ENCODE data around the gene NRG2. TPM values are rescaled to one million over a fixed set of nuclear protein-coding genes. Genes with fewer than 3 reads are reported as not detected.

The NRG2 gene
- total RNA-seq, 1 donor from 2014 or later: 0.52 TPM

DNA sequence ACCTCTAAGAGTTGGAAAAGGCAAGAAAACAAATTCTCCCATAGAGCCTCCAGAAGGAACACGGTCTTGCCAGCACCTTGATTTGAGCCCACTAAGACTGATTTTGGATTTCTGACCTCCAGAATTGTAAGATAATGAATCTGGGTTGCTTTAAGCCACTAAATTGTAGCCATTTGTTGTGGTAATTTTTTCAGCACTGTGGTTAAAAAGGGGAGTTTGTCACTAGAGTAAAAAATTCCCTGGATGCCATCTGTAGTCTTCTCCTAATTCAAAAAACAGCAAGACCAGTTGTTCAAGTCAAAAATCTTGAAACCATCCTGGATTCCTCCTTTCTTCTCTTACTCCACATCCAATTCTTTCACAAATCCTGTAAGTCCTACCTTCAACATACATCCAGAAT, 39.6 kb downstream of the NRG2 start:
- no peaks in the 10 kb centered on the region for H3K9me3 ChIP-seq (ENCODE audit: control insufficient read depth in 3 of 3, low read length in 3 of 3)
- H3K4me3 ChIP-seq (ENCODE audit: low read length in 3 of 3): no peak overlapping the region
- H3K4me1 ChIP-seq (ENCODE audit: control insufficient read depth in 3 of 3, insufficient read depth in 3 of 3, low read length in 3 of 3): peaks cover 13 to 35% (median 21%) of the 10 kb centered on the region in 3 donors
- H3K36me3 ChIP-seq (ENCODE audit: control insufficient read depth in 3 of 3, insufficient read depth in 3 of 3, low read length in 3 of 3): no peaks in the 10 kb centered on the region
- no peak overlapping the region for H3K27ac ChIP-seq (ENCODE audit: low read depth, low read length)
- H3K9ac ChIP-seq (ENCODE audit: low read depth in 1 of 3, low read length in 3 of 3): no peak overlapping the region
- no peaks in the 10 kb centered on the region for H3K27me3 ChIP-seq (ENCODE audit: control insufficient read depth in 3 of 3, insufficient read depth in 3 of 3, low read length in 3 of 3)

DNA sequence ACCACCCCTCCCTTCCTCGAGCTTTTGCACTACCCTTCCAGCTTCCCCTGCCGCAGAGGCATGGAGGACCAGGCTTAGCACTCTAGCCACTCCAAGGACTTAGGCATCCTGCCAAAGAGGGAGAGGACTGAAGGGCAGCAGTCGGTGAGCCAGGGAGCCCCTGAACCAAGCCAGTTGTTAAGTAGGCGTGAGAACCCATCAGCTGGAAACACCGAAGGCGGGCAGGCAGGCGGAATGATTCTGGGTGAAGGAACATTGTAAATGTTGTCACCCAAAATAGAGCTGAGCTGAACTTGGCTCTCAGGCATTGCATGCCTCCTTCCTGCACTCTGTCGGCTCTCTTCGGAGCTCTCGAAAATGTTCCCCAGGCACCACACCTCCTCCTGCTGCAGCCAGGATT, 42.8 kb downstream of the NRG2 start:
- Histone ChIP-seq H3K4me3 (ENCODE audit: low read length in 3 of 3) (peak overlapping the region; percentile 38 to 69 (median 45)), H3K36me3 (ENCODE audit: control insufficient read depth in 3 of 3, insufficient read depth in 3 of 3, low read length in 3 of 3) (no peaks in the 10 kb centered on the region), H3K9ac (ENCODE audit: low read depth in 1 of 3, low read length in 3 of 3) (peak overlapping the region in 2 of 3 donors; percentile 60 to 74), H3K27ac (ENCODE audit: low read depth, low read length) (peak overlapping the region; percentile 7), H3K4me1 (ENCODE audit: control insufficient read depth in 3 of 3, insufficient read depth in 3 of 3, low read length in 3 of 3) (peaks cover 6 to 19% (median 11%) of the 10 kb centered on the region in 3 donors), H3K9me3 (ENCODE audit: control insufficient read depth in 3 of 3, low read length in 3 of 3) (no peaks in the 10 kb centered on the region), H3K27me3 (ENCODE audit: control insufficient read depth in 3 of 3, insufficient read depth in 3 of 3, low read length in 3 of 3) (no peaks in the 10 kb centered on the region)

DNA sequence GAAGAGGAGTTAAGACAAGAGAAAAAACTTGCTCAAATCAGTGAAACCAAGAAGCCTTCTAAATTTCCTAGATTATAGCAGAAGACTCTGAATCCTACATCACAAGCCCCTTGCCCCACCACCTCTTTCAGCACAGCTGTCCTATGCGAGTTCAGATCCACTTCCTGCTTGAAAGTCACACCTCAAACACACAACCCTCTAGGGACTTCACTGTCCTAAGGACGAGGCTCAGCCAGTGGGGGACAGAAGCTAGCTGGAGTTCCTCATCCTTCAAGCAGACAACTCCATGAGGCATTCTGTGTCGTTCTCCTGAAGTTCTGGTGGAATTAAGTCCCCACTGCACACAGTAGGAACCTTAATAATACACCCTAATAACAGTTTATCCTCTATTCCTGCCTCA, 44.3 kb downstream of the NRG2 start:
- Histone ChIP-seq H3K9me3 (ENCODE audit: control insufficient read depth in 3 of 3, low read length in 3 of 3) (no peaks in the 10 kb centered on the region), H3K27me3 (ENCODE audit: control insufficient read depth in 3 of 3, insufficient read depth in 3 of 3, low read length in 3 of 3) (no peaks in the 10 kb centered on the region), H3K4me3 (ENCODE audit: low read length in 3 of 3) (no peak overlapping the region), H3K27ac (ENCODE audit: low read depth, low read length) (no peak overlapping the region), H3K36me3 (ENCODE audit: control insufficient read depth in 3 of 3, insufficient read depth in 3 of 3, low read length in 3 of 3) (no peaks in the 10 kb centered on the region), H3K9ac (ENCODE audit: low read depth in 1 of 3, low read length in 3 of 3) (no peak overlapping the region), H3K4me1 (ENCODE audit: control insufficient read depth in 3 of 3, insufficient read depth in 3 of 3, low read length in 3 of 3) (peaks cover 6 to 12% (median 11%) of the 10 kb centered on the region in 3 donors)

DNA sequence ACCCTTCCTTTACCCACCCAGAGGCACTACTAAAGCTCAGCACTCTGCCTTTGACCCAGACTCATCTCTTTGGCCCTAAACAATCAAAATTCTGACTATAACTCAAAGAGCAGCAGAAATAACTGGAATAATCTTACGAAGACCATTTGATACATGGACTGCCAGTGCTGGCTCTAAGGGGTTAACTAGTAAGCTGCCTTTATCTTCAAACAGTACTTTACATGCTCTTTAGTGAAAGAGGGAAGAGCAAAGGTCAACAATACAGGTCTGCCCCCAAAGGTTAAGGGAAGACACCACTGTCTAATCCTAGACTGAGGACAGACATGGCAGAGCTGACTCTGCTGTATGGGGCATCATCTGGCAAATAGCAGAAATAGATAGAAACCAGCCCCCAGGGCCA, 45.8 kb downstream of the NRG2 start:
- Histone ChIP-seq H3K9ac (ENCODE audit: low read depth in 1 of 3, low read length in 3 of 3) (no peak overlapping the region), H3K36me3 (ENCODE audit: control insufficient read depth in 3 of 3, insufficient read depth in 3 of 3, low read length in 3 of 3) (no peaks in the 10 kb centered on the region), H3K4me3 (ENCODE audit: low read length in 3 of 3) (no peak overlapping the region), H3K9me3 (ENCODE audit: control insufficient read depth in 3 of 3, low read length in 3 of 3) (no peaks in the 10 kb centered on the region), H3K27me3 (ENCODE audit: control insufficient read depth in 3 of 3, insufficient read depth in 3 of 3, low read length in 3 of 3) (no peaks in the 10 kb centered on the region), H3K27ac (ENCODE audit: low read depth, low read length) (no peak overlapping the region), H3K4me1 (ENCODE audit: control insufficient read depth in 3 of 3, insufficient read depth in 3 of 3, low read length in 3 of 3) (peaks cover 6 to 12% (median 11%) of the 10 kb centered on the region in 3 donors)

DNA sequence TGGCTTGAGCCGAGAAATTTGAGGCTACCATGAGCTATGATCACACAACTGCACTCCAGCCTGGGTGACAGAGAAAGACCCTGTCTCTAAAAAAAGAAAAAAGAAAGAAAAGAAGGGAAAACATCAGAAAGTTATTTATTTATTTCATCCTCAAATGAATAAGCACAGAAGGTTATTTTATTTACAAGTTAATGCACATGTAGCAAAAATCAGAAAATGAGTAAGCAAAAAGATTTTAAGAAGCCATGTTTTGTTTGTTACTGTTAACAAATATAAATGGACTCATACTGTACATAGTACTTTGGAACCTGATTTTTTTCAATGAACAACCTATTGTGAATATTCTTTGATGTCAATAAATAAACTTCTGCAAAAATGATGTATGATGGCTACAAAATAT, 47.2 kb downstream of the NRG2 start:
- H3K27ac ChIP-seq (ENCODE audit: low read depth, low read length): no peak overlapping the region
- H3K4me3 ChIP-seq (ENCODE audit: low read length in 3 of 3): no peak overlapping the region
- peaks cover 6 to 10% (median 10%) of the 10 kb centered on the region in 3 donors for H3K4me1 ChIP-seq (ENCODE audit: control insufficient read depth in 3 of 3, insufficient read depth in 3 of 3, low read length in 3 of 3)
- no peaks in the 10 kb centered on the region for H3K27me3 ChIP-seq (ENCODE audit: control insufficient read depth in 3 of 3, insufficient read depth in 3 of 3, low read length in 3 of 3)
- H3K9ac ChIP-seq (ENCODE audit: low read depth in 1 of 3, low read length in 3 of 3): no peak overlapping the region
- H3K9me3 ChIP-seq (ENCODE audit: control insufficient read depth in 3 of 3, low read length in 3 of 3): no peaks in the 10 kb centered on the region
- H3K36me3 ChIP-seq (ENCODE audit: control insufficient read depth in 3 of 3, insufficient read depth in 3 of 3, low read length in 3 of 3): no peaks in the 10 kb centered on the region

DNA sequence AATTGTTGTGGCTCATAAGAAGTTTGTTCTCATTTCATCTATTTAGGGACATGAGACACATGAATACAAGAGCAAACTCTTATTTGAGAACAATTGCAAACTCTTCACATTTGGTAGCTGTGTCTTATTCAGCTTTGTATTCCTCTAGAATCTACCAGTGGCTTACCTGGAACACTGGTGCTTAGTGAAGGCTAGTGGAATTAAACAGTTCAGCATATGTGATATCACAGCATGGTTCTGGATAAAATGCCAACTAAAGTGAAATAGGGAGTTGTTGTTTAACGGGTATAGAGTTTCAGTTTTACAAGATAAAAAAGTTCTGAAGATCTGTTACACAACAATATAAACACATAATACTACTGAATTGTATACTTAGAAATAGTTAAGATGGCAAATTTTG, 48.9 kb downstream of the NRG2 start:
- Histone ChIP-seq H3K9me3 (ENCODE audit: control insufficient read depth in 3 of 3, low read length in 3 of 3) (no peaks in the 10 kb centered on the region), H3K9ac (ENCODE audit: low read depth in 1 of 3, low read length in 3 of 3) (no peak overlapping the region), H3K36me3 (ENCODE audit: control insufficient read depth in 3 of 3, insufficient read depth in 3 of 3, low read length in 3 of 3) (no peaks in the 10 kb centered on the region), H3K27ac (ENCODE audit: low read depth, low read length) (no peak overlapping the region), H3K4me1 (ENCODE audit: control insufficient read depth in 3 of 3, insufficient read depth in 3 of 3, low read length in 3 of 3) (no peaks in the 10 kb centered on the region), H3K4me3 (ENCODE audit: low read length in 3 of 3) (no peak overlapping the region), H3K27me3 (ENCODE audit: control insufficient read depth in 3 of 3, insufficient read depth in 3 of 3, low read length in 3 of 3) (no peaks in the 10 kb centered on the region)

DNA sequence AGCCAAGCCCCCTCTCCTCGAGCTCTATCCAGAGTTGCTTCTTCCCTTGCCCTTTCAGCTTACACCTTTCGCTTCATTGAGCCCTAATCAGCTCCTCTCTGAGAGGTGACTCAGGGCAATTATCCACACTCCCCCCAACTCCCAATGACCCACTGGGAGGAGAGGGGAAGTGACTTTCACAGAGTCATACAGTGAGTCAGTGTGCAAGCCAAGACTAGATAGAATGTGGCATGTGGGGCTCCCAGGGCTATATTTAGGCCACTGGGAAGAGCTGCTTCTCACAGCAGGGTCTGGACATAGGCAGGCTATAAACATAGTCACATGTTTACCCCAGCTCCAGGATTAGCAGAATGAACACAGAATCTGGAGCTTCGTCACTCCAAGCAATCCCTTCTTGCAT, 57.4 kb downstream of the NRG2 start:
- Histone ChIP-seq H3K27ac (ENCODE audit: low read depth, low read length) (peak overlapping the region; percentile 83), H3K9me3 (ENCODE audit: control insufficient read depth in 3 of 3, low read length in 3 of 3) (no peaks in the 10 kb centered on the region), H3K4me3 (ENCODE audit: low read length in 3 of 3) (peak overlapping the region in 2 of 3 donors; percentile 44 to 45), H3K36me3 (ENCODE audit: control insufficient read depth in 3 of 3, insufficient read depth in 3 of 3, low read length in 3 of 3) (no peaks in the 10 kb centered on the region), H3K4me1 (ENCODE audit: control insufficient read depth in 3 of 3, insufficient read depth in 3 of 3, low read length in 3 of 3) (peaks cover 13 to 25% (median 15%) of the 10 kb centered on the region in 3 donors), H3K27me3 (ENCODE audit: control insufficient read depth in 3 of 3, insufficient read depth in 3 of 3, low read length in 3 of 3) (no peaks in the 10 kb centered on the region), H3K9ac (ENCODE audit: low read depth in 1 of 3, low read length in 3 of 3) (peak overlapping the region in 2 of 3 donors; percentile 55 to 77)

DNA sequence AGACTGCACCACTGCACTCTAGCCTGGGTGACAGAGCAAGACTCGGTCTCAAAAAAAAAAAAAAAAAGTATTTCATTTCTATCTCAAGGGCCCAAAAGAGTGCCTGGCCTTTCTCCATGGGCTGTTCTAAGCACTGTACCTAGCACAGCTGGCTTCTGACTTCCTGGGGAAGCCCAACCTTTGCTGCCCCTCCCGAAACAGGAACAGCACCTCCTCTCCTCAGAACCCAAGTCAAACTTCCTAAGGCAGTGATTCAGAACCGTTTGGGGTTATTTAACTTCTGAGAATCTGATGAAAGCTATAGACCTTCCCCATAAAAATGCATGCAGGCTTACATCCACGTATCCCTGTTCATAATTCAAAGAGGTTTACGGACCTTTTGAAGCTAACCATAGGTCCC, 57.8 kb downstream of the NRG2 start:
- Histone ChIP-seq H3K36me3 (ENCODE audit: control insufficient read depth in 3 of 3, insufficient read depth in 3 of 3, low read length in 3 of 3) (no peaks in the 10 kb centered on the region), H3K4me1 (ENCODE audit: control insufficient read depth in 3 of 3, insufficient read depth in 3 of 3, low read length in 3 of 3) (peaks cover 13 to 25% (median 15%) of the 10 kb centered on the region in 3 donors), H3K4me3 (ENCODE audit: low read length in 3 of 3) (peak overlapping the region in 2 of 3 donors; percentile 44 to 45), H3K27me3 (ENCODE audit: control insufficient read depth in 3 of 3, insufficient read depth in 3 of 3, low read length in 3 of 3) (no peaks in the 10 kb centered on the region), H3K9ac (ENCODE audit: low read depth in 1 of 3, low read length in 3 of 3) (peak overlapping the region in 2 of 3 donors; percentile 43 to 77), H3K9me3 (ENCODE audit: control insufficient read depth in 3 of 3, low read length in 3 of 3) (no peaks in the 10 kb centered on the region), H3K27ac (ENCODE audit: low read depth, low read length) (peak overlapping the region; percentile 83)

DNA sequence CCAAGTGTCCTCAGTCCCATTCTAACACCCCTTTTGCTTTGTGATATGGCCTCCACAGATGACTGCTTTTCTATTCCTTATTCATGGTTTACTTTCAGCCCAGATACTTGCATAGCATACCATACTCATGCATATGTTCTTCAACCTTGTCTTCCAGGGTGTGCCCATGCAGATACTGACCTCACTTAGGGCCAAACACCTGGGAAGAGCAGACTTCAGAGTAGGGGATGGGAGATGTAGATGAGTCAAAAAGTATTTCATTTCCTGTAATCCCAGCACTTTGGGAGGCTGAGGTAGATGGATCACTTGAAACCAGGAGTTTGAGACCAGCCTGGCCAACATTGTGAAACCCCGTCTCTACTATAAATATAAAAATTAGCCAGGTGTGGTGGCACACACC, 58.3 kb downstream of the NRG2 start:
- no peaks in the 10 kb centered on the region for H3K9me3 ChIP-seq (ENCODE audit: control insufficient read depth in 3 of 3, low read length in 3 of 3)
- H3K4me1 ChIP-seq (ENCODE audit: control insufficient read depth in 3 of 3, insufficient read depth in 3 of 3, low read length in 3 of 3): peaks cover 13 to 25% (median 16%) of the 10 kb centered on the region in 3 donors
- no peak overlapping the region for H3K9ac ChIP-seq (ENCODE audit: low read depth in 1 of 3, low read length in 3 of 3)
- no peak overlapping the region for H3K4me3 ChIP-seq (ENCODE audit: low read length in 3 of 3)
- H3K36me3 ChIP-seq (ENCODE audit: control insufficient read depth in 3 of 3, insufficient read depth in 3 of 3, low read length in 3 of 3): no peaks in the 10 kb centered on the region
- no peaks in the 10 kb centered on the region for H3K27me3 ChIP-seq (ENCODE audit: control insufficient read depth in 3 of 3, insufficient read depth in 3 of 3, low read length in 3 of 3)
- no peak overlapping the region for H3K27ac ChIP-seq (ENCODE audit: low read depth, low read length)

DNA sequence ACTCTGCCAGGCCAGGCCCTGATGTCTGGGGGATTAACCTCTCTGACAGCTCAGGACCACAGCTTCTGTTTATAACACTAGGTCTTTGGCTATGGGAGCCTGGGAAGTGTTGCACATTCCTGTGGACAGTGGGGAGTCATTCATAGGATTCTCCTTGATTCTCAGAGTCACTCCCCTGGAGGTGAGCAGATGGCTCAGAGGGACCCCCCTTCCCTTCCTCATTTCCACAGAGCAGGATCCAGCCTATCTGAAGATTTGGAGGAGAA, 60.2 kb downstream of the NRG2 start:
- peaks cover 13 to 25% (median 20%) of the 10 kb centered on the region in 3 donors for H3K4me1 ChIP-seq (ENCODE audit: control insufficient read depth in 3 of 3, insufficient read depth in 3 of 3, low read length in 3 of 3)
- H3K9me3 ChIP-seq (ENCODE audit: control insufficient read depth in 3 of 3, low read length in 3 of 3): no peaks in the 10 kb centered on the region
- H3K9ac ChIP-seq (ENCODE audit: low read depth in 1 of 3, low read length in 3 of 3): no peak overlapping the region
- H3K4me3 ChIP-seq (ENCODE audit: low read length in 3 of 3): no peak overlapping the region
- no peaks in the 10 kb centered on the region for H3K27me3 ChIP-seq (ENCODE audit: control insufficient read depth in 3 of 3, insufficient read depth in 3 of 3, low read length in 3 of 3)
- no peak overlapping the region for H3K27ac ChIP-seq (ENCODE audit: low read depth, low read length)
- no peaks in the 10 kb centered on the region for H3K36me3 ChIP-seq (ENCODE audit: control insufficient read depth in 3 of 3, insufficient read depth in 3 of 3, low read length in 3 of 3)
